GM19238 (cell line): ENCODE results near the gene ZNF521.
A peak's percentile ranks its signal among the peaks of the same experiment; 100 is the strongest.

Experiments
- DNase-seq: peaks from one replicate; pipeline ENCODE4 v3.0.0; 2011; ENCODE audit warnings: low spot score; ENCODE audit not compliant: insufficient read length

Gene ZNF521

GRCh38 chr18:25170402-25170801 lies 181.6 kb downstream of the ZNF521 start:
- DNase-seq: no peak

GRCh38 chr18:25169701-25170100 lies 182.3 kb downstream of the ZNF521 start:
- no peak for DNase-seq

- DNase-seq: no peak
Measured at GRCh38 chr18:25167612-25168410, 184.2 kb downstream of the ZNF521 start.

GRCh38 chr18:25166113-25166512 lies 185.9 kb downstream of the ZNF521 start:
- DNase-seq: no peak

- DNase-seq: peak; percentile 17
Measured at GRCh38 chr18:25164848-25165811, 186.8 kb downstream of the ZNF521 start.

GRCh38 chr18:25164211-25164847 lies 187.6 kb downstream of the ZNF521 start:
- no peak for DNase-seq

GRCh38 chr18:25153426-25153825 lies 198.5 kb downstream of the ZNF521 start:
- DNase-seq: no peak

GRCh38 chr18:25147877-25148488 lies 204.0 kb downstream of the ZNF521 start:
- no peak for DNase-seq

GRCh38 chr18:25146512-25146910 lies 205.5 kb downstream of the ZNF521 start:
- DNase-seq: no peak

GRCh38 chr18:25145731-25146511 lies 206.0 kb downstream of the ZNF521 start:
- DNase-seq: no peak

- no peak for DNase-seq
Measured at GRCh38 chr18:25144820-25145219, 207.1 kb downstream of the ZNF521 start.

GRCh38 chr18:25141886-25142285 lies 210.1 kb downstream of the ZNF521 start:
- DNase-seq: no peak

GRCh38 chr18:25141399-25141798 lies 210.6 kb downstream of the ZNF521 start:
- DNase-seq: no peak

- no peak for DNase-seq
Measured at GRCh38 chr18:25140962-25141308, 211.0 kb downstream of the ZNF521 start.

- DNase-seq: no peak
Measured at GRCh38 chr18:25140124-25140961, 211.6 kb downstream of the ZNF521 start.

GRCh38 chr18:25137197-25137472 lies 214.8 kb downstream of the ZNF521 start:
- no peak for DNase-seq

GRCh38 chr18:25136416-25137196 lies 215.4 kb downstream of the ZNF521 start:
- DNase-seq: no peak

GRCh38 chr18:25134861-25135260 lies 217.1 kb downstream of the ZNF521 start:
- no peak for DNase-seq

- no peak for DNase-seq
Measured at GRCh38 chr18:25133879-25134278, 218.1 kb downstream of the ZNF521 start.
